Sciatic nerve (tissue), 2 donors: ENCODE data around the gene TBC1D4. TPM values are rescaled to one million over a fixed set of nuclear protein-coding genes. Genes with fewer than 3 reads are reported as not detected.
A peak's percentile ranks its signal among the peaks of the same experiment; 100 is the strongest.
"Not testable (repeated sequence)": the region's sequence is repeated elsewhere in the genome, so short reads cannot be mapped to it uniquely, and the experiment has no call there.

Experiments used
- ATAC-seq: fragments of 200-7000 bp; cut with Tn5 transposase; one replicate; pipeline ENCODE4 v1.9.1; 2020; ENCODE audit warnings: mild to moderate bottlenecking, moderate library complexity
- DNase-seq: peaks from one replicate; pipeline ENCODE4 v3.0.0-alpha.2; 2020; ENCODE audit warnings: low spot score
- intact Hi-C: fragments of 100-400 bp; cut with DNase I; formaldehyde crosslinking; loops from one replicate; pipeline ENCODE4 v1.14.2; 2022
- total RNA-seq: library from RNA; stranded (reverse); fragmentation: NEBNext Ultra II Directional; extraction: Animal tissue kit (Norgen Biotek cat#: 25700); gene quantifications from one replicate; pipeline ENCODE4 v1.2.1, GENCODE V29; 2021
- donor health status: DM: no; HTN: no; CAD: no.
- donor health status: DM: no; HTN: no; CAD: no.

The TBC1D4 gene
- total RNA-seq, 1 donor from 2014 or later, result 19.6 TPM

GRCh38 chr13:75465236-75465635, 16.7 kb downstream of the TBC1D4 start:
- intact Hi-C loops, result no loop called here
- no peak for DNase-seq
- no peak for ATAC-seq

- intact Hi-C loops, result no loop called here
- DNase-seq (no peak), ATAC-seq (no peak)
These were observed 20.7 kb downstream of the TBC1D4 start for GRCh38 chr13:75461314-75461713.

DNA sequence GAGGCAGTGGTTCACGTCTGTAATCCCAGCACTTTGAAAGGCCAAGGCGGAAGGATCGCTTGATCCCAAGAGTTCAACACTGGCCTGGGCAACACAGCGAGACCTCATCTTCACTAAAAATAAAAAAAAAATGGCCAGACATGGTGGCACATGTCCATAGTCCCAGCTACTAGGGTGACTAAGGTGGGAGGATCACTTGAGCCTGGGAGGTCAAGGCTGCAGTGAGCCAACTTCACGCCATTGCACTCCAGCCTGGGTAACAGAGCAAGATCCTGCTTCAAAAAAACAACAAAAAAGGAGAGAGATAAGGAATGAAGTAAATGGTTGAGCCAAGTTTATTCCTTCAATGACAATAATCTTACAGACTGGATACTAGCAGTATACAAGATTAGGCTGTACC, 21.3 kb downstream of the TBC1D4 start:
- intact Hi-C loops, result no loop called here
- ATAC-seq (no peak), DNase-seq (no peak)

DNA sequence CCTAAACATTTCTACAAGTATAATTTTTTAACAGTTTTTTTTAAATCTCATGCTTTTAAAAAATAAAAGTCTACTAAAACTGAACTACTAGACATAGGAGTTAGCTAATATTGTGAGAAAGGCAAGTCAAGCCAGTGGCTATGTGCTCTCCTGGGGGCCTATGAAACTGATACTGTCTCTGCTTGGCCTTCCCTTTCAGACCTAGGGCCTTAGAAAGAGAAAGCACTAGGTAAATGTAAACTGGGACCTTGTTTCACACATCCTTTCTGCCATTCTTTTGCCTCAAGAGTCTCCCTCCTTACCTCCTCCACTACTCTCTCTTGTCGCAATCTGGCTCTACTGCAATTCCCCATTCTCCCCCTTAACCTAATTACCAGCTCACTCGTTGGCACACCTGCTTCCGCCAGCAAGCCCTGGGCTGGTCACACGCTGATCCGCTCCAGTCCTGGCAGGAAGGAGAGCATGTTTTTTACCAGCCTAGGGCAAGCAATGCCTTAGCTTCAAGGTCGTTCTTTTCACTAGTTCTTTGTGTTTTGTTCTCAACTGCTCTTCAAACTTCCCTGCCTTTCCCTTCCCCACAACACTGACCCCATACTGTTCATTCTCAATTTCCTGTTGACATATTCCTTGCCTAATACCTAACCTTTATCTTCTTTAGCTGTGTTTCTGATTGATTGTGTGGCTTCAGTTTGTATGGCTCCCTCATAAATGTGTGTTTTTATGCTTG, 23.1 kb downstream of the TBC1D4 start:
- intact Hi-C loops, result no loop called here
- no peak for DNase-seq
- ATAC-seq, result no peak

- DNase-seq (no peak), ATAC-seq (no peak)
- intact Hi-C loops, result no loop called here
These were observed 26.0 kb downstream of the TBC1D4 start for GRCh38 chr13:75455962-75456361.

DNA sequence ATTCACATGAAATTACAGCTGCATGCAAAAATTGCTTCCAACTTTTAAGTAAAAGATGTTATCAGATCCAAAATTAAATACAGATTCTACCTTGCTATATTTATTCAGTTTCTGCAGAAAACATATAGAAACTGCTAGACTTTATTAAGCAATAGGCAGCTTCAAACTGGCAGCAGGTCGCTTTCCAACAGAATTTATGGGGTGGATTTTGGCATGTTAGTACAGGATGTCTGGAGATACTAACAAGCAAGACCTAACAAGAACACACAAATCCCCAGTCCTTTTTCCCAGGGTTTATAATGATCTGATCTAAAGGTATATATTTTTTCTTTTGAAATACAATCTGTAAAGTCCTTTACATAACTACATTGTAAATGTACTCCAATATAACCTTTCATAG, 27.5 kb downstream of the TBC1D4 start:
- DNase-seq, result no peak
- intact Hi-C loops, result no loop called here
- ATAC-seq, result no peak

- peak; percentile 62 for ATAC-seq
- no peak for DNase-seq
- intact Hi-C loops, result no loop called here
These were observed 29.4 kb downstream of the TBC1D4 start for GRCh38 chr13:75452564-75452963.

DNA sequence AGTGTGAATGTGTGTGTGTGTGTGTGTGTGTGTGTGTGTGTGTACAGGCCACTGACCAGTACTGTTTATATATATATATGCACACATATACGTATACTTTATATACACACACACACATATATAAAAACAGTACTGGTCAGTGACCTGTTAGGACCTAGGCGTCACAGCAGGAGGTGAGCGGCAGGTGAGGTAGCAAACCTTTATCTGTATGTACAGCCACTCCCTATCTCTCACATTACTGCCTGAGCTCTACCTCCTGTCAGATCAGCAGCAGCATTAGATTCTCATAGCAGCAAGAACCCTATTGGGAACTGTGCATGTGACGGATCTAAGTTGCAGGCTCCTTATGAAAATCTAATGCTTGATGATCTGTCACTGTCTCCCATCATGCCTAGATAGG, 34.5 kb downstream of the TBC1D4 start:
- DNase-seq, result no peak
- ATAC-seq, result no peak
- intact Hi-C loops, result no loop called here

- intact Hi-C loops, result no loop called here
- no peak for ATAC-seq
- no peak for DNase-seq
These were observed 35.1 kb downstream of the TBC1D4 start for GRCh38 chr13:75446874-75447273.

DNA sequence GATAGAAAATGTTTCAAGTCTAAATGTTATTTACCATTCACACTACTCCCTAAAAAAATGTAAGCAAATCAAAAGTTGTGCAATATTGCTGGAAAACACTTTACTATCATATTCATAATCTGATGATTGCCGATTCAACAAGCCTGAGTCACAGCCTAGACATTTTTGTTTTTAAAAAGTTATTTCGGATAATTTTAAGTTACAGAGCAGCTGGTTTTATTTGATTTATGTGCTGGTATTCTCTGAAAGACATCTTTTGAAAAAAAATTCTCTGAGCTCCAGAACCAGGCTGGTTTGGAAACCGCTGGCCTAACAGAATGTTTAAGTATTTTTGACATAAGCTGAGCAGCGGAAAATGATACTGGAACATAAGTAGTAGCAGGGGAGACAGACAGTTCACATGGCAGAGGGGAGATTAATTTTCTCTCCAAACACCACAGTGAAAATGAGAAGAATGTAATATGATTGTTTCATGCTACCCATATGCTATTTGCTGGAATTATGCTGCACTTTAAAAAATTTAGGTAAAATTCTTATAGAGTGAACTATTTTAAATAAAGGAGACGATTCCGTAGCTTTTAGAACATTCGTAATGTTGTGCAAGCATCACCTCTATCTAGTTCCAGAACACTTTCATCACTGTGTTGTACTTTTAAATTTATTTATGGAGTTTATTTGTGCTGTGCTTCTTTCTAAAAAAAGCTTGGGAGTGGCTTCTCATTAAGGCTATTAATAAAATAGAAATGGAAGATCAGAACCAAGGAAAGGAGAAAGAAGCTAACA, 36.1 kb downstream of the TBC1D4 start:
- peak; percentile 65 for ATAC-seq
- intact Hi-C loops, result no loop called here
- no peak for DNase-seq

GRCh38 chr13:75444016-75444415, 38.0 kb downstream of the TBC1D4 start:
- no peak for ATAC-seq
- intact Hi-C loops, result no loop called here

DNA sequence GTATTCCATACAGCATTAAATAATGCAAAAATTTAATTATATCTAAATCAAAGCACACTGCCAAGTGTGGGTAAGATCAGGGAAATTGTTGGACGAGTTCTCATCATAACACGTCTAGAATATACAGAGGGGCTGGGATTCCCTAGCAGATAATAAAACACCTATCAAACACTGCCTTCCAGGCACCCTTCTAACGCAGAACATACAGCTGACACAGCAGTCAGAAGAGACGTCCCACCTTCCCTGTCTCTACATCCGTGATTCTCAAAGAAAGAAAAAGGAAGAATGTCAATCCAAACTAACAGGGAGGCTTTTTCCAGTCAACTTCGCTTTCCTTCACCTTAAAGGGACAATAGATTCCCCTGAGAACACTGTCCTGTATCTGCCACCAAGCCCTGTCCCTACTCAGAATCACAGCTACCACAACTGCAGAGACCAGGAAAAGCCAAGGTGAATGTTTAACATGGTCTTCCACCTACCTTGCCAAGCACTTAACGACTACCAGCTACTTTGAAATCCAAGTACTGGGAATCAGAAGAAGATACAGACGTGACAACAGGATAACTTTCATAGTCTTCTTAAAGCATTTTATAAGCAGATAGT, 38.5 kb downstream of the TBC1D4 start:
- ATAC-seq (no peak), DNase-seq (no peak)
- intact Hi-C loops, result no loop called here

More at GRCh38 chr13:75444016-75444415, 38.0 kb downstream of the TBC1D4 start:
- DNase-seq, result no peak

- intact Hi-C loops, result no loop called here
- no peak for ATAC-seq
- no peak for DNase-seq
These were observed 39.2 kb downstream of the TBC1D4 start for GRCh38 chr13:75442736-75443234.

DNA sequence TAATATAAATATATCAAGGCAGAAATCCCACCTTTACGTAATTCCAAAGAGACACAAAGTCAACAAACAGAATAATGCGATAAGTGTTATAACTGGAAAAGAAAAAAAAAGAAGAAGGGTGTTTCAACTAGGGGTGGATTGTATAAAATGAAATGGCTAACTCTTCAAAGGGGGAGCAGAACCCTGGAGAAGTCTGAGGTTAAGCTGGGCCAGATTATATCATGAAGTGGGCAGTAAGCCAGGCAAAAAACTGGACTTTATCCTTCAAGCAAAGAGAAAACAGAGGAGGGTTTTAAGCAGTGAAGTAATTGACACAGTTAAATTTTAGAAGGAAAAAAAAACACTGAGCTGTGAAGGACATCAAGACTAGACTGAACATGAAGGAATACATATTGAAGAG, 41.9 kb downstream of the TBC1D4 start:
- intact Hi-C loops, result no loop called here
- ATAC-seq (no peak), DNase-seq (no peak)

- no peak for DNase-seq
- intact Hi-C loops, result no loop called here
- peak; percentile 63 for ATAC-seq
These were observed 44.2 kb downstream of the TBC1D4 start for GRCh38 chr13:75437582-75438318.

DNA sequence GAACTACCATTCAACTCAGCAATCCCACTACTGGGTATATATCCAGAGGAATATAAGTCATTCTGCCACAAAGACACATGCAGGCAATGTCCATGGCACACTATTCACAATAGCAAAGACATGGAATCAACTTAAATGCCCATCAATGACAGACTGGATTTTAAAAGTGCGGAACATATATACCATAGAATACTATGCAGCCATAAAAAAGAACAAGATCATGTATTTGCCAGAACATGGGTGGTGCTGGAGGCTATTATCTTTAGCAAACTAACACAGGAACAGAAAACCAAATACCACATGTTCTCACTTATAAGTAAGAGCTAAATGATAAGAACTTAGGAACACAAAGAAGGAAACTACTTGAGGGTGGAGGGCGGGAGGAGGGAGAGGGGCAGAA, 47.8 kb downstream of the TBC1D4 start:
- ATAC-seq, intact Hi-C loops, DNase-seq: not testable (repeated sequence)

DNA sequence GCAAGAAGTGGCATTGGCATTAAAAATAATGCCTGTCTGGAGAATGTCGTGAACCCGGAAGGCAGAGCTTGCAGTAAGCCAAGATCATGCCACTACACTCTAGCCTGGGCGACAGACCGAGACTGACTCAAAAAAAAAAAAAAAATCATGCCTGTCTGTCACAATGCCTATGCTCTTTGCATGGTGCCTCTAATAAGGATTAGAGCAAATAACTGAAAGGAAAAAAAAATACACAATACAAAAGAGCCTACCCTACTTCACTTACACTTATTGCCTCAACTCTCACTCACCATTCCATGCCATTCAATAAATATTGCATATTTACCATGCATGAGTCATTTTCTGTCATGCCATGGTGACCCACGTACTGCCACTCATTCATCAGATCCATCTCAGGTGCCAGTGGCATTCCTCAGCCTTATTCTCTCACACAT, 49.1 kb downstream of the TBC1D4 start:
- ATAC-seq, result no peak
- intact Hi-C loops, result no loop called here
- no peak for DNase-seq

DNA sequence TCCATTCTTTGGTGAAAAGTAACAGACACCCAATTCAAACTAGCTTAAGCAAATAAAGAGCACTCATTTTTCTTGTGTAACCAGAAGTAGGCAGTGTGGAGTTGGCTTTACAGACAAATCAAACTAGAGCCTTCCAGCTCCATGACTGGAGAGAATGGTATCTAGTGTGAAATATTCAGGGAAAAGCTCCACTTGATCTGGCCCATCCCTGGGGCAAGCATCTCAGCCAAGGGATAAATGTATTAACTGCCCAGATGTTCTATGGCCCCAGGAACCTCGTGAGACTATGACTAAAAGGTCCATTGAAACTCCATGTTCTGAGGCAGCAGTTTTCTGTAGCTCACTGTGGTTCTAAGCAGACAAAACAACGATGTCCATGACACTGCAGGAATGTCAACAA, 49.9 kb downstream of the TBC1D4 start:
- DNase-seq (no peak), ATAC-seq (peak; percentile 30)
- intact Hi-C loops, result no loop called here
